ENCODE data around the gene UNC5A.
"Not testable (repeated sequence)": the region's sequence is repeated elsewhere in the genome, so short reads cannot be mapped to it uniquely, and the experiment has no call there.

Gene UNC5A

GRCh38 chr5:176866707-176867310 is 56.5 kb downstream of the UNC5A start:
- DNase-seq, result no peak

GRCh38 chr5:176868126-176868525 is 57.8 kb downstream of the UNC5A start:
- DNase-seq, result no peak

GRCh38 chr5:176868731-176869130 is 58.4 kb downstream of the UNC5A start:
- no peak for DNase-seq

- DNase-seq, result no peak
Observed at GRCh38 chr5:176869501-176870109, 59.2 kb downstream of the UNC5A start.

DNA sequence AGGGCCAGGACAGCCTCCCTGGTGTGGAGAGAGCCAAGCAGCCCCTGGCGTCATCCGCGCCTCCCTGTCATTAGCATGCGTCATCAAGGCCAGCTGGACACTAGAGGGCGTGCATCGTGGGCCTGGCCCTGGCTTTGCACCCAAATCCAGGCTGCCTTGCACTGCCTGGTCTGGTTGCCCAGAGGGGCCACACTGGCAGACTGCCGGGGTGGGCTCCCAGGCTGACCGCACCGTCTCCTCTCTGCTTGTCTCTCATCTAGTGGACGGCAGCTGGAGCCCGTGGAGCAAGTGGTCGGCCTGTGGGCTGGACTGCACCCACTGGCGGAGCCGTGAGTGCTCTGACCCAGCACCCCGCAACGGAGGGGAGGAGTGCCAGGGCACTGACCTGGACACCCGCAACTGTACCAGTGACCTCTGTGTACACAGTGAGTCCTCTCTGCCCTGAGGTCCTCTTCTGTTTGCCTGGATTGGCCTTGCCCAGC is 59.8 kb downstream of the UNC5A start:
- no peak for DNase-seq

GRCh38 chr5:176870644-176871043 is 60.3 kb downstream of the UNC5A start:
- not testable (repeated sequence) for DNase-seq

- not testable (repeated sequence) for DNase-seq
Observed at GRCh38 chr5:176872586-176872985, 62.2 kb downstream of the UNC5A start.

DNA sequence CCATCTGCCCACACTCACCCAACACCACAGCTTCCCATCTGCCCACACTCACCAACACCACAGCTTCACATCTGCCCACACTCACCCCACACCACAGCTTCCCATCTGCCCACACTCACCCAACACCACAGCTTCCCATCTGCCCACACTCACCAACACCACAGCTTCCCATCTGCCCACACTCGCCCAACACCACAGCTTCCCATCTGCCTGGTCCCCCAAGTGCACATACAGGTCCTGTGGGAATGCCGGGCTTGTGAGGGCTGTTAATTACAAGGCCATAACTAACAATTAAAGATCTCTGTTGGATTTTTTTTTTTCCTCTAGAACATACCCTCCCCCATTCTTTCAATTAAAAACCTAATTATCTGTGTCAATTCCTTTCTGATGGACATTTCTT is 62.7 kb downstream of the UNC5A start:
- not testable (repeated sequence) for DNase-seq

GRCh38 chr5:176873541-176874172 is 63.3 kb downstream of the UNC5A start:
- DNase-seq, result no peak

- DNase-seq, result no peak
Observed at GRCh38 chr5:176874198-176874780, 63.9 kb downstream of the UNC5A start.

DNA sequence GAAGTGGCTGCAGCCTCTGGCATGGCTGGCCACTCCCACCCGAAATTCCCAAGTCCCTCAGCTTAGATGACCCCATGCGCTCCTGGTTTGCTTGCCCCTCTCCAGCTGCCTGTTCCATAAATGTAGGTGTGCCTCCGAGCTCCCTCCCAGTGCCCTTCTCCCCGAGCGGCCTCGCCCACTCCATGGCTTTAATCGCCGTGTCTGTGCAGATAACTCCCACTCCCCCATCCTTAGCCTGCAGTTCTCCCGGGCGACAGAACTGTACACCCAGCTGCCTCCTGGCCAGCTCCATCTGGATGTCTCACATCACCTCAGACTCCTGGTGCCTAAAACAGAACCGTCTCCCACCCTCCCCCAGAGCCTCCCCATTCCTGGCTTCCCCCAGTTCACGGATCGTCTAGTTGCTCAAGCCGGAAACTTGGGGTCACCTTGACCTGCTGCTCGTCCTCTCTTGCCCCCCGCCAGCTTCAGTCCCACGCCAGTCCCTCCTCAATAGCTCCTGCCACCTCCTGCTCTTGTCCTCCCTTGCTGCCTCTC is 64.7 kb downstream of the UNC5A start:
- no peak for DNase-seq

GRCh38 chr5:176875783-176876505 is 65.6 kb downstream of the UNC5A start:
- no peak for DNase-seq

DNA sequence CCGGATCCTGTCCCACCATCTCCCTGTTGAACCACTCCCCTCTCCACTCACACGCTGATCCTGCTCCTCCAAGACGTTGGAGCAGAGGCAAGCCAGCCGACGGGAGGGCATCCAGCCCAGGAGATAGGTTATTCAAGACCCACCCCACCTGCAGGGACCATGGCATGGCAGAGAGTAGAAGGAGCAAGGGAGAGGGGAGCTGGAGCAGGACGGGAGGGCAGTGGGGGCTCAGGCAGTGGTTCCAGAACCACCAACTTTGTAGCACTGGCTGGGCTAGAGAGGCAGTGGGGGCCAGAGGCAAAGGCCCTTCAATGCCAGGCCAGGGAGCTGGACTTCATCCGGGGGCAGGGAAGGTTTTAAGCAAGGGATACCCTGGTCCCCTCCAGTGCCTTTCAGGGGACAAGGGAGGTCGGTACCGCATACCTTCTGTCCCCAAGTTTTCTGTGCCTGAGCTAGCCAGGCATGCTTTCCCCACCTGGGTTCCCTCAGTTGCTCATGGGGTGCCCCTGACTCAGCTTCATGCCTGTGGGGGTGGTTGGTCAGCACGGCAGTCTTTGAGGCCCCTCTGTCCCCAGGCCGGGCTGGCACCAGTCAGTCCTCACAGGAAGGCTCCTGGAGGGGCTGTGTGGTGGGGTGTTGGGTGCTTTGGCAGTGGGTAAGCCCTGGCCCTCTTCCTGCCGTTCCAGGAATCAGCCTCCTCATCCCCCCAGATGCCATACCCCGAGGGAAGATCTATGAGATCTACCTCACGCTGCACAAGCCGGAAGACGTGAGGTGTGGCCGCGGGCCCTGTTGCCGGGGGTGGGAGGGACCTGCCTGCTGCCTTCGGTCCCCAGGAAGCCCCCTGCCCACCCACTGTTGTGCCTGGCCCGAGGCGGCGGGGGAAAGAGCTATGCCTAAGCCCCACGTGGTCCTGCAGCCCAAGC is 66.4 kb downstream of the UNC5A start:
- no peak for DNase-seq

GRCh38 chr5:176877793-176878331 is 67.5 kb downstream of the UNC5A start:
- no peak for DNase-seq

DNA sequence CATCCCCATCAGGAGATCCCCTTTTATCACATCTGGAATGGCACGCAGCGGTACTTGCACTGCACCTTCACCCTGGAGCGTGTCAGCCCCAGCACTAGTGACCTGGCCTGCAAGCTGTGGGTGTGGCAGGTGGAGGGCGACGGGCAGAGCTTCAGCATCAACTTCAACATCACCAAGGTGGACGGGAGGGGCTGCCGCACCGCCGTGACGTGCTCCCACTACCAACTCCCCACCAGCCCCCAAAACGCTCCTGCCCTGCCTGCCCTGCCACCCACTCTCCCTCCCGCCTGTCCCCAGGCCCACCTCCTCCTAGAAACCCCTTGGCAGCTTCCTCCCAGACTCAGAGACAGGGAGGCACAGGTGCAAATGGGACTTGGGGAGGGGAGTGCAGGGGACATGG is 68.1 kb downstream of the UNC5A start:
- DNase-seq, result no peak

GRCh38 chr5:176878906-176879662 is 68.7 kb downstream of the UNC5A start:
- DNase-seq, result no peak

DNA sequence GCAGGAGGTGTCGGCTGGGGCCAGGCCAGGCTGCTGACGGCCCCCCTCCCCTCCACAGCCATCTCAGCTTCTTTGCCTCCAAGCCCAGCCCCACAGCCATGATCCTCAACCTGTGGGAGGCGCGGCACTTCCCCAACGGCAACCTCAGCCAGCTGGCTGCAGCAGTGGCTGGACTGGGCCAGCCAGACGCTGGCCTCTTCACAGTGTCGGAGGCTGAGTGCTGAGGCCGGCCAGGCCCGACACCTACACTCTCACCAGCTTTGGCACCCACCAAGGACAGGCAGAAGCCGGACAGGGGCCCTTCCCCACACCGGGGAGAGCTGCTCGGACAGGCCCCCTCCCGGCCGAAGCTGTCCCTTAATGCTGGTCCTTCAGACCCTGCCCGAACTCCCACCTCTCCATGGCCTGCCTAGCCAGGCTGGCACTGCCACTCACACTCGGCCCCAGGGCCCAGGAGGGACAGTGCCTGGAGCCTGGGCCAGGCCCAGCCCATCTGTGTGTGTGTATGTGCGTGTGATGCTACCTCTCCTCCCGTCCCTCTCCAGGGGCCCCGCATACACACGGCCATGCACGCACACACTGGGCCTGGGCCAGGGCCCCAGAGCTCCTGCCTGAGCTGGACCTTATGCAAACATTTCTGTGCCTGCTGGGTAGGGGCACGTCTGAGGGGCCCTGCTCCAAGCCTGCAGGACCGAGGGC is 69.5 kb downstream of the UNC5A start:
- DNase-seq, result no peak

- no peak for DNase-seq
Observed at GRCh38 chr5:176880366-176881020, 70.1 kb downstream of the UNC5A start.

GRCh38 chr5:176881021-176881749 is 70.8 kb downstream of the UNC5A start:
- DNase-seq, result no peak

Measured in stimulated activated naive CD4-positive, alpha-beta T cell treated with Interleukin-2 at 50 U/mL for 16 hours (primary cell).